Stomach (tissue), 9 donors: ENCODE measurements around the gene ELMOD1. TPM values are rescaled to one million over a fixed set of nuclear protein-coding genes. Genes with fewer than 3 reads are reported as not detected.

Experiments
- DNase-seq, 2 donors: peaks; one replicate each; pipeline versions ENCODE4 v3.0.0 to v3.0.0-alpha.2; 2013 to 2019
- H3K27ac ChIP-seq, 5 donors: fragments of 200-600 bp in 4 of 5; sonication (generic) in 4 of 5; one replicate each; pipeline ENCODE4 v1.5.1; 2013 to 2019; ENCODE audit warnings: mild to moderate bottlenecking in 1 of 5, moderate library complexity in 1 of 5
- H3K27me3 ChIP-seq, 3 donors: fragments of 200-600 bp; sonication (generic); one replicate each; pipeline ENCODE4 v1.5.1; 2017 to 2019; ENCODE audit warnings: mixed run types in 1 of 3
- H3K36me3 ChIP-seq, 4 donors: fragments of 200-600 bp; sonication (generic); 1 replicate in 3 of 4; 2 replicates in 1 of 4; pipeline ENCODE4 v1.5.1; 2016 to 2019
- H3K4me1 ChIP-seq, 4 donors: fragments of 200-600 bp; sonication (generic); one replicate each; pipeline ENCODE4 v1.5.1; 2016 to 2019
- H3K4me3 ChIP-seq, 4 donors: fragments of 200-600 bp; sonication (generic) in 3 of 4; one replicate each; pipeline ENCODE4 v1.5.1; 2016 to 2019; ENCODE audit warnings: mild to moderate bottlenecking in 1 of 4
- H3K9me3 ChIP-seq, 4 donors: fragments of 200-600 bp; sonication (generic); one replicate each; pipeline ENCODE4 v1.5.1; 2016 to 2019
- CTCF ChIP-seq, 7 experiments: fragments of 450-650 bp in 4 of 7; fragments of 200-600 bp in 3 of 7; sonication (generic) in 3 of 7; IDR thresholded peaks; one replicate each; pipeline ENCODE4 v1.5.1; 2016 to 2019; ENCODE audit warnings: antibody characterized with exemption in 7 of 7, control low read depth in 2 of 7, mild to moderate bottlenecking in 1 of 7
- EP300 ChIP-seq: sonication (generic); formaldehyde crosslinking; IDR thresholded peaks from one replicate; pipeline ENCODE4 v1.6.1; 2017; ENCODE audit warnings: antibody characterized with exemption
- POLR2A ChIP-seq, 4 donors: fragments of 450-650 bp; IDR thresholded peaks; one replicate each; pipeline ENCODE4 v1.6.1; 2016; ENCODE audit warnings: antibody characterized with exemption in 4 of 4, control low read depth in 2 of 4, mild to moderate bottlenecking in 1 of 4, moderate library complexity in 1 of 4
- POLR2AphosphoS5 ChIP-seq, 3 donors: sonication (generic); formaldehyde crosslinking; IDR thresholded peaks; one replicate each; pipeline ENCODE4 v1.6.1; 2016; ENCODE audit warnings: antibody characterized with exemption in 3 of 3
- WGBS, 5 donors: extraction: QIAGEN DNeasy Blood & Tissue Kit in 3 of 5; methylation state at CpG; one replicate each; pipeline versions ENCODE4 v1.1.5 to v1.1.7; 2013 to 2018; 5-methylcytosine and 5-hydroxymethylcytosine counted together
- intact Hi-C: fragments of 100-400 bp; cut with DNase I; formaldehyde crosslinking; loops from one replicate; pipeline ENCODE4 v1.15.1; 2023; ENCODE audit warnings: low total_unique reads
- polyA plus RNA-seq, 3 donors: library from polyadenylated mRNA; stranded (reverse); fragments of 200-250 nt; gene quantifications; one replicate each; pipeline ENCODE4 v1.2.3, GENCODE V29; 2013
- total RNA-seq, 5 donors: library from RNA; depleted of rRNA; stranded (reverse); fragments of >200 nt; gene quantifications; one replicate each; pipeline versions ENCODE4 v1.1.0 to v1.2.3, GENCODE V29; 2014 to 2016
- donor health status: healthy with polysubstance abuse.
- donor health status: Bipolar disorder and iron deficiency.
- donor health status: healthy.

ELMOD1 gene
- total and polyA plus RNA-seq, 8 donors, result 0.15 to 1.1 (median 0.31) TPM; not detected in 5

GRCh38 chr11:107591378-107592230 lies 657 bp downstream of the ELMOD1 start:
- Histone ChIP-seq H3K36me3 (no peaks in the 10 kb centered on the region), H3K27me3 (peaks cover 7 to 91% (median 53%) of the 10 kb centered on the region in 3 donors), H3K4me3 (peak overlapping the region; percentile 48 to 75 (median 65)), H3K27ac (no peak overlapping the region), H3K9me3 (no peaks in the 10 kb centered on the region), H3K4me1 (peaks cover 16 to 33% (median 29%) of the 10 kb centered on the region in 4 donors)
- intact Hi-C loops, result no loop called here
- 1 to 2% (median 1%) methylated on average over 35 to 49 of the region's 49 CpGs for WGBS, 5 donors
- no peak for TF ChIP-seq EP300
- no peak for TF ChIP-seq POLR2AphosphoS5 (IDR thresholded peaks at IDR 0.05)
- no peak for TF ChIP-seq CTCF (IDR thresholded peaks at IDR 0.05)
- TF ChIP-seq POLR2A (IDR thresholded peaks at IDR 0.05), result no peak
- peak in 1 of 2 donors; percentile 41 for DNase-seq

GRCh38 chr11:107592231-107592590 lies 1.3 kb downstream of the ELMOD1 start:
- H3K27ac ChIP-seq, result no peak overlapping the region
- intact Hi-C loops, result no loop called here
- peaks cover 7 to 88% (median 47%) of the 10 kb centered on the region in 3 donors for H3K27me3 ChIP-seq
- 7 to 12% (median 9%) methylated on average over 6 of the region's 6 CpGs for WGBS, 5 donors
- DNase-seq, result peak in 1 of 2 donors; percentile 26
- peaks cover 16 to 33% (median 29%) of the 10 kb centered on the region in 4 donors for H3K4me1 ChIP-seq
- H3K9me3 ChIP-seq, result no peaks in the 10 kb centered on the region
- TF ChIP-seq POLR2A (IDR thresholded peaks at IDR 0.05), result no peak
- TF ChIP-seq EP300, result no peak
- TF ChIP-seq CTCF (IDR thresholded peaks at IDR 0.05), result no peak
- TF ChIP-seq POLR2AphosphoS5 (IDR thresholded peaks at IDR 0.05), result no peak
- peak overlapping the region in 3 of 4 donors; percentile 48 to 75 (median 73) for H3K4me3 ChIP-seq
- H3K36me3 ChIP-seq, result no peaks in the 10 kb centered on the region

- H3K4me3 ChIP-seq, result no peak overlapping the region
- H3K27me3 ChIP-seq, result peaks cover 7 to 88% (median 47%) of the 10 kb centered on the region in 3 donors
- TF ChIP-seq EP300 (no peak), POLR2A (IDR thresholded peaks at IDR 0.05) (no peak), CTCF (IDR thresholded peaks at IDR 0.05) (no peak), POLR2AphosphoS5 (IDR thresholded peaks at IDR 0.05) (no peak)
- no peaks in the 10 kb centered on the region for H3K9me3 ChIP-seq
- H3K36me3 ChIP-seq, result no peaks in the 10 kb centered on the region
- 16 to 25% (median 17%) methylated on average over 5 of the region's 5 CpGs for WGBS, 5 donors
- intact Hi-C loops, result no loop called here
- peaks cover 16 to 33% (median 29%) of the 10 kb centered on the region in 4 donors for H3K4me1 ChIP-seq
- DNase-seq, result no peak
- H3K27ac ChIP-seq, result no peak overlapping the region
These were observed 1.9 kb downstream of the ELMOD1 start for GRCh38 chr11:107592813-107593212.

GRCh38 chr11:107593951-107594350 lies 3.0 kb downstream of the ELMOD1 start:
- intact Hi-C loops, result no loop called here
- no peak for TF ChIP-seq EP300
- no peak for TF ChIP-seq POLR2A (IDR thresholded peaks at IDR 0.05)
- TF ChIP-seq POLR2AphosphoS5 (IDR thresholded peaks at IDR 0.05), result no peak
- no peak for TF ChIP-seq CTCF (IDR thresholded peaks at IDR 0.05)
- 16 to 34% (median 19%) methylated on average over 4 of the region's 4 CpGs for WGBS, 5 donors
- Histone ChIP-seq H3K27ac (no peak overlapping the region), H3K36me3 (no peaks in the 10 kb centered on the region), H3K4me1 (peaks cover 16 to 33% (median 29%) of the 10 kb centered on the region in 4 donors), H3K27me3 (peaks cover 7 to 85% (median 41%) of the 10 kb centered on the region in 3 donors), H3K4me3 (no peak overlapping the region), H3K9me3 (no peaks in the 10 kb centered on the region)
- no peak for DNase-seq
